GM12875 (cell line): ENCODE results near the gene SLC7A14.
A peak's percentile ranks its signal among the peaks of the same experiment; 100 is the strongest.

Experiments
- H3K4me3 ChIP-seq: one replicate; pipeline ENCODE4 v1.5.1; 2011; ENCODE audit warnings: low read depth, low read length, control low read depth
- CTCF ChIP-seq: IDR thresholded peaks from 2 replicates; pipeline ENCODE4 v1.5.1; 2011; ENCODE audit warnings: low read depth, mild to moderate bottlenecking, control low read depth, inconsistent platforms, low read length, moderate library complexity, borderline replicate concordance; ENCODE audit not compliant: insufficient read depth

The SLC7A14 gene

GRCh38 chr3:170420307-170420821 is 165.5 kb downstream of the SLC7A14 start:
- no peak overlapping the region for H3K4me3 ChIP-seq
- no peak for TF ChIP-seq CTCF

- no peak overlapping the region for H3K4me3 ChIP-seq
These were observed 166.3 kb downstream of the SLC7A14 start for GRCh38 chr3:170419557-170420087.

GRCh38 chr3:170418422-170419398 is 167.2 kb downstream of the SLC7A14 start, which contains the start of gene CLDN11:
Gene CLDN11, plus strand, starts transcription at chr3:170418868. Its CDS starts 199 bp downstream, at chr3:170419067.
- H3K4me3 ChIP-seq, result peak within 1 kb of the TSS; percentile 28
- TF ChIP-seq CTCF, result no peak

More at GRCh38 chr3:170419557-170420087, 166.3 kb downstream of the SLC7A14 start:
- no peak for TF ChIP-seq CTCF

DNA sequence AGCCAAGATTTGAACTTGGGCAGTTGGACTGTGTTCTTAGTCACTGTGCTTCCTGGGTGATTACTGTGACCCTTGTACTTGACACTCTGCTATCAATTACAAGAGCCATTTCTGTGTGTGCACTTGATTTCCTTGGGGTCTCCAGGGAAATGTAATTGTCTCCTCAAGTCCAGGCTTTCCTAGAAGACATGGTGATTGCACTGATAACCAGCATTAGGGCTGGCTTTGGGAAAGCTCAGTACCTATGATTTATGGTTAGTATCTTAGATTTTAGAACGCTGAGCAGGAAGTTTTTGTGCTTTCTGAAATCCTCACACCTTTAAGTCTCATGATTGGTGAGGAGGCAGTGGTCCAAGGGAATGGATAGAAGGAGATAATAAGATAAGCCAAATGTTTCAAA is 168.8 kb downstream of the SLC7A14 start:
- H3K4me3 ChIP-seq, result no peak overlapping the region
- no peak for TF ChIP-seq CTCF

DNA sequence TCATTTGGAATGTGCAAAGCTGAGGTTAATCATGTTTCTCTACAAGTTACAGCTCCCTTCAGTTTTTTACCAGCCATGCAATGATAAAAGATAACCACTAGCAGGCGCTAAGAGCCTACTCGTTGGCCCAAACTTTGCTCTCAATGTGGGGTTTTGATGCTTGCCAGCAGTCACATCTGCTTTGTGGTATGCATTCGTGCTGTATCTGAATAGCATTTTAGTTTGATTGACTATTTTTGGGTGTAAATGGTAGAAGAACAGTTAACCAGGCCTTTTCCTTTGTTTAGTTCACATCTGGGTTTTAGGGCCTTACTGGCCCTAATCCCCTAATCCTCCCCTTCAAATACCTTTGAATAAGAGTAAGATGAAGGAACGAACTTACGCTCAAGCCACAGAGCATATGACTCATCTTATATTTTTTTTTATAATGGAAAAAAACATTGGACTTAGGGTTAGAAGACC is 171.6 kb downstream of the SLC7A14 start:
- no peak overlapping the region for H3K4me3 ChIP-seq
- TF ChIP-seq CTCF, result peak; percentile 92

GRCh38 chr3:170413291-170413690 is 172.6 kb downstream of the SLC7A14 start:
- H3K4me3 ChIP-seq, result no peak overlapping the region
- no peak for TF ChIP-seq CTCF
